Endothelial cell of umbilical vein (primary cell): ENCODE results near the gene C21orf58. TPM values are rescaled to one million over a fixed set of nuclear protein-coding genes. Genes with fewer than 3 reads are reported as not detected.

ENCODE experiments used
- BruUV-seq: library from RNA; stranded (reverse); fragments of 400-500 nt; replicated peaks from 2 replicates; lab custom pipeline; 2021; lab: Mats Ljungman, UMichigan
- CTCF ChIA-PET: fragments of 300-600, 350-600 bp; sonication (Branson Sonifier 250); formaldehyde crosslinking; loops from one replicate; lab custom pipeline; 2021; ENCODE audit warnings: antibody characterized with exemption, inconsistent platforms; lab: Charles Lee
- POLR2A ChIA-PET: fragments of 300-600, 350-600 bp; sonication (Branson Sonifier 250); formaldehyde crosslinking; loops from one replicate; lab custom pipeline; 2021; ENCODE audit warnings: antibody characterized with exemption, inconsistent platforms; lab: Charles Lee
- DNase-seq: peaks from one replicate; pipeline ENCODE4 v3.0.0-alpha.2; 2011; ENCODE audit warnings: low read depth, low spot score
- FAIRE-seq: peaks from 2 replicates; lab custom pipeline; 2011; peaks lifted over from hg19 to GRCh38; lab: Jason Lieb, UNC
- H2AFZ ChIP-seq: 2 replicates; pipeline ENCODE4 v1.6.0; 2012; ENCODE audit warnings: low read depth, low read length, control low read depth, inconsistent platforms
- H3K27ac ChIP-seq: 2 replicates; pipeline ENCODE4 v1.5.1; 2011; ENCODE audit warnings: low read depth, mild to moderate bottlenecking, control low read depth, low read length, moderate library complexity; ENCODE audit not compliant: insufficient read depth
- H3K27me3 ChIP-seq, 2 experiments: 2 replicates each; pipeline versions ENCODE4 v1.6.0 to v1.6.1; 2011; ENCODE audit warnings: low read length in 2 of 2, mixed read lengths in 1 of 2; ENCODE audit not compliant: control insufficient read depth in 2 of 2, insufficient read depth in 2 of 2
- H3K36me3 ChIP-seq, 2 experiments: 2 replicates in 1 of 2; 3 replicates in 1 of 2; pipeline ENCODE4 v1.5.1; 2011; ENCODE audit warnings: low read length in 2 of 2, mild to moderate bottlenecking in 1 of 2, moderate library complexity in 1 of 2; ENCODE audit not compliant: control insufficient read depth in 2 of 2, insufficient read depth in 2 of 2; ENCODE audit errors: extremely low read depth in 1 of 2
- H3K4me1 ChIP-seq: 3 replicates; pipeline ENCODE4 v1.5.1; 2011; ENCODE audit warnings: mild to moderate bottlenecking, low read length; ENCODE audit not compliant: control insufficient read depth, insufficient read depth; ENCODE audit errors: extremely low read depth
- H3K4me2 ChIP-seq: 2 replicates; pipeline ENCODE4 v1.6.1; 2011; ENCODE audit warnings: low read length, control low read depth, mixed read lengths; ENCODE audit not compliant: insufficient read depth
- H3K4me3 ChIP-seq, 3 experiments: fragments of 200-600 bp in 1 of 3; sonication (generic), shearing (Covaris generic) in 1 of 3; replicated peaks in 1 of 3; 2 replicates each; pipeline ENCODE4 v1.5.1; 2011 to 2016; ENCODE audit warnings: control low read depth in 3 of 3, low read length in 3 of 3, mild to moderate bottlenecking in 2 of 3, inconsistent platforms in 1 of 3, low read depth in 1 of 3, moderate library complexity in 1 of 3; ENCODE audit not compliant: insufficient read depth in 1 of 3
- H3K79me2 ChIP-seq: 2 replicates; pipeline ENCODE4 v1.6.0; 2012; ENCODE audit warnings: low read length, inconsistent platforms; ENCODE audit not compliant: control insufficient read depth, insufficient read depth
- H3K9ac ChIP-seq: replicated peaks from 2 replicates; pipeline ENCODE3; 2011; ENCODE audit warnings: low read length, control low read depth; ENCODE audit not compliant: insufficient read depth; ENCODE audit errors: extremely low read depth
- H3K9me1 ChIP-seq: replicated peaks from 3 replicates; pipeline ENCODE4 v1.6.0; 2011; ENCODE audit warnings: mild to moderate bottlenecking, low read length; ENCODE audit not compliant: control insufficient read depth, insufficient read depth; ENCODE audit errors: extremely low read depth
- H3K9me3 ChIP-seq: replicated peaks from 2 replicates; pipeline ENCODE4 v1.5.1; 2012; ENCODE audit warnings: low read length, inconsistent platforms; ENCODE audit not compliant: control insufficient read depth, insufficient read depth
- H4K20me1 ChIP-seq: replicated peaks from 2 replicates; pipeline ENCODE3; 2011; ENCODE audit warnings: mild to moderate bottlenecking, low read length; ENCODE audit not compliant: control insufficient read depth, insufficient read depth; ENCODE audit errors: extremely low read depth
- CTCF ChIP-seq, 2 donors: IDR thresholded peaks; 1 replicate in 1 of 2; 2 replicates in 1 of 2; pipeline ENCODE4 v1.5.1; 2011; ENCODE audit warnings: low read length in 2 of 2, mild to moderate bottlenecking in 2 of 2, moderate library complexity in 2 of 2, control low read depth in 1 of 2, inconsistent platforms in 1 of 2, low read depth in 1 of 2; ENCODE audit not compliant: insufficient read depth in 1 of 2; ENCODE audit errors: extremely low read depth in 1 of 2
- EZH2 ChIP-seq: IDR thresholded peaks from 2 replicates; pipeline ENCODE4 v1.6.1; 2012; ENCODE audit warnings: borderline replicate concordance, low read depth, mild to moderate bottlenecking, moderate library complexity, low read length, inconsistent platforms; ENCODE audit not compliant: severe bottlenecking
- FOS ChIP-seq: IDR thresholded peaks from 2 replicates; pipeline ENCODE4 v1.6.1; 2011; ENCODE audit warnings: mild to moderate bottlenecking, low read length, moderate library complexity, borderline replicate concordance; ENCODE audit not compliant: insufficient read depth
- GATA2 ChIP-seq: IDR thresholded peaks from 2 replicates; pipeline ENCODE4 v1.7.0; 2011; ENCODE audit warnings: low read depth, mild to moderate bottlenecking, moderate library complexity, mixed read lengths, low read length; ENCODE audit not compliant: insufficient read length, insufficient read depth
- JUN ChIP-seq: IDR thresholded peaks from 2 replicates; pipeline ENCODE4 v1.6.1; 2011; ENCODE audit warnings: borderline replicate concordance, low read depth; ENCODE audit not compliant: insufficient read length, insufficient read depth
- MYC ChIP-seq: IDR thresholded peaks from one replicate; pipeline ENCODE4 v1.6.1; 2011; ENCODE audit warnings: mild to moderate bottlenecking, low read depth, low read length
- POLR2AphosphoS5 ChIP-seq: IDR thresholded peaks from 2 replicates; pipeline ENCODE4 v1.6.1; 2012; ENCODE audit warnings: low read depth, mild to moderate bottlenecking, control low read depth, low read length, moderate library complexity; ENCODE audit not compliant: insufficient read depth
- dilution Hi-C: fragments of 300-500 bp; cut with MboI; formaldehyde crosslinking; loops from one replicate; pipeline ENCODE4 v1.15.0; 2019; ENCODE audit warnings: low sequenced_read_pairs; ENCODE audit not compliant: extremely low pct_ligation_motif_present
- intact Hi-C: fragments of 100-400 bp; cut with micrococcal nuclease; formaldehyde crosslinking; loops from one replicate; pipeline ENCODE4 v1.10.0; 2022
- polyA plus RNA-seq, 4 experiments: library from polyadenylated mRNA; depleted of rRNA in 3 of 4; stranded (reverse) in 3 of 4; unstranded in 1 of 4; fragments of >200 nt; gene quantifications; 2 replicates each; pipeline versions ENCODE4 v1.2.1 to v1.2.3, GENCODE V29; 2011 to 2012; ENCODE audit warnings: missing spikeins in 1 of 4
- total RNA-seq: library from RNA; stranded (reverse); gene quantifications from 2 replicates; pipeline ENCODE4 v1.2.3, GENCODE V29; 2021
- TF ChIP-seq, protein P1 (sequence below): IDR thresholded peaks from 2 replicates; pipeline ENCODE4 v1.6.1; 2011; ENCODE audit not compliant: insufficient read depth, insufficient read length

Gene C21orf58
- total and polyA plus RNA-seq, 2 donors (not counting 3 experiments of a cell fraction or from before 2014, with no cell fraction given), result 6.0 to 24.3 TPM

- Histone ChIP-seq H4K20me1 (no peaks in the 10 kb centered on the region), H3K4me2 (no peak overlapping the region), H3K79me2 (no peaks in the 10 kb centered on the region), H3K9me1 (no peaks in the 10 kb centered on the region), H3K4me1 (no peaks in the 10 kb centered on the region), H3K27ac (no peak overlapping the region), H3K9me3 (no peaks in the 10 kb centered on the region), H3K27me3 (no peaks in the 10 kb centered on the region), H2AFZ (no peak overlapping the region), H3K4me3 (no peak overlapping the region), H3K9ac (no peak overlapping the region), H3K36me3 (peaks cover 7 to 48% of the 10 kb centered on the region in 2 experiments)
- POLR2A ChIA-PET, result no interaction called here
- DNase-seq (no peak), FAIRE-seq (no peak)
- CTCF ChIA-PET, result interaction anchor here (1.4 kb wide), 1 partner anchor 18 kb away, joined by 4 read pairs; no protein-coding TSS in a partner anchor
- no peak for TF ChIP-seq GATA2
- no peak for TF ChIP-seq JUN
- no peak for TF ChIP-seq FOS
- TF ChIP-seq, protein P1, sequence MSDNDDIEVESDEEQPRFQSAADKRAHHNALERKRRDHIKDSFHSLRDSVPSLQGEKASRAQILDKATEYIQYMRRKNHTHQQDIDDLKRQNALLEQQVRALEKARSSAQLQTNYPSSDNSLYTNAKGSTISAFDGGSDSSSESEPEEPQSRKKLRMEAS, result no peak
- no peak for TF ChIP-seq POLR2AphosphoS5
- TF ChIP-seq EZH2, result no peak
- no peak for TF ChIP-seq CTCF (IDR thresholded peaks at IDR 0.05; ENCODE audit: extremely low read depth in 1 of 2, insufficient read depth in 1 of 2, low read depth in 1 of 2, low read length in 2 of 2)
- no peak for TF ChIP-seq MYC
- BruUV-seq, result no TSS peak
- intact Hi-C loops, result no loop called here
- dilution Hi-C loops, result no loop called here
These were observed 28.5 kb upstream of the C21orf58 start for GRCh38 chr21:46352164-46352515.
